HK-2 (cell line): ENCODE measurements around the gene ATP9A.
"Not testable (repeated sequence)": the region's sequence is repeated elsewhere in the genome, so short reads cannot be mapped to it uniquely, and the experiment has no call there.

Experiments used
- DNase-seq: peaks from one replicate; pipeline ENCODE4 v3.0.0-alpha.2; 2018; ENCODE audit not compliant: unreplicated experiment

ATP9A gene

GRCh38 chr20:51753220-51753619, 15.0 kb downstream of the ATP9A start:
- not testable (repeated sequence) for DNase-seq

GRCh38 chr20:51752343-51752951, 15.7 kb downstream of the ATP9A start:
- peak; percentile 35 for DNase-seq

GRCh38 chr20:51750770-51751388, 17.3 kb downstream of the ATP9A start:
- no peak for DNase-seq

- peak; percentile 93 for DNase-seq
Observed at GRCh38 chr20:51750037-51750769, 18.0 kb downstream of the ATP9A start.

- DNase-seq: peak; percentile 43
Observed at GRCh38 chr20:51749674-51750036, 18.5 kb downstream of the ATP9A start.

- DNase-seq: no peak
Observed at GRCh38 chr20:51747182-51747911, 20.8 kb downstream of the ATP9A start.

- DNase-seq: no peak
Observed at GRCh38 chr20:51745804-51746203, 22.4 kb downstream of the ATP9A start.

GRCh38 chr20:51740838-51741237, 27.4 kb downstream of the ATP9A start:
- DNase-seq: no peak

- not testable (repeated sequence) for DNase-seq
Observed at GRCh38 chr20:51740308-51740707, 27.9 kb downstream of the ATP9A start.

- DNase-seq: no peak
Observed at GRCh38 chr20:51739722-51740249, 28.4 kb downstream of the ATP9A start.

- no peak for DNase-seq
Observed at GRCh38 chr20:51738877-51739447, 29.2 kb downstream of the ATP9A start.

- DNase-seq: not testable (repeated sequence)
Observed at GRCh38 chr20:51738261-51738660, 29.9 kb downstream of the ATP9A start.

- DNase-seq: no peak
Observed at GRCh38 chr20:51736947-51737346, 31.2 kb downstream of the ATP9A start.

- no peak for DNase-seq
Observed at GRCh38 chr20:51735728-51736600, 32.2 kb downstream of the ATP9A start.

- no peak for DNase-seq
Observed at GRCh38 chr20:51734876-51735720, 33.1 kb downstream of the ATP9A start.

- DNase-seq: no peak
Observed at GRCh38 chr20:51733070-51733469, 35.1 kb downstream of the ATP9A start.

GRCh38 chr20:51732096-51732791, 35.9 kb downstream of the ATP9A start:
- DNase-seq: no peak

GRCh38 chr20:51731731-51732095, 36.5 kb downstream of the ATP9A start:
- DNase-seq: no peak

GRCh38 chr20:51729771-51730170, 38.4 kb downstream of the ATP9A start:
- DNase-seq: no peak
